A204.1 (cell line): ENCODE results near the gene MED4.

Experiments
- FAIRE-seq: peaks from 2 replicates; lab custom pipeline; 2012; peaks lifted over from hg19 to GRCh38; lab: Jason Lieb, UNC

Gene MED4, protein sequence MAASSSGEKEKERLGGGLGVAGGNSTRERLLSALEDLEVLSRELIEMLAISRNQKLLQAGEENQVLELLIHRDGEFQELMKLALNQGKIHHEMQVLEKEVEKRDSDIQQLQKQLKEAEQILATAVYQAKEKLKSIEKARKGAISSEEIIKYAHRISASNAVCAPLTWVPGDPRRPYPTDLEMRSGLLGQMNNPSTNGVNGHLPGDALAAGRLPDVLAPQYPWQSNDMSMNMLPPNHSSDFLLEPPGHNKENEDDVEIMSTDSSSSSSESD

DNA sequence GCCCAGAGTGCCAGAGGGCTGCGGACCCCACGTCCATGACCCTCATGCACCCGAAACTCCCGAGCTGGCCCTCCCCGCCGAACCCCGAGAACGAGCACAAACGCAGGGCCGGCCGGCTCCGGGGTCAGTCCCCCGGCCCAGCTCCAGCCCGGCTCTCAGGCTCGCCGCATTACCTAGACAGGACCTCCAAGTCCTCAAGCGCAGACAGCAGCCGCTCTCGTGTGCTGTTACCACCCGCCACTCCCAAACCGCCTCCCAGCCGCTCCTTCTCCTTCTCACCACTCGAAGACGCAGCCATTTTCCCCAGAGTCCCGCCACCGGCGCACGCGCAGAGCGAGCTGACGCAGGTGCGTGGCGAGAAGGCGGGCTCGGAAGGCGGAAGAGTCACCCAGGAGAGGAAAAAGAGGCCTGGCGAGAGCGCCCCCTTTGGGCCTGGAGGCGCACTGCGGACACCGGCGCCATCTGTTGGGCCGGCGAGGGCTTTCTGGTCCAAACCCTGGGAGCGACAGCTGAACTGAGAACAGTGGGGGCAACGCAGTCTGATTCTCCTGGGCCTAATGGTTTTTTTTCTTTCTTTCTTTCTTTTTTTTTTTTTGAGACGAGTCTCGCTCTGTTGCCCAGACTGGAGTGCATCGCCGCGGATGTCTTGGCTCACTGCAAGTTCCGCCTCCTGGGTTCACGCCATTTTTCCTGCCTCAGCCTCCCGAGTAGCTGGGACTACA lies at the start of gene MED4:
MED4 (minus strand) TSS at position 324 of the 722 bp plus-strand sequence; CDS start at position 298, 26 bp downstream.
- peak; percentile 41 for FAIRE-seq

DNA sequence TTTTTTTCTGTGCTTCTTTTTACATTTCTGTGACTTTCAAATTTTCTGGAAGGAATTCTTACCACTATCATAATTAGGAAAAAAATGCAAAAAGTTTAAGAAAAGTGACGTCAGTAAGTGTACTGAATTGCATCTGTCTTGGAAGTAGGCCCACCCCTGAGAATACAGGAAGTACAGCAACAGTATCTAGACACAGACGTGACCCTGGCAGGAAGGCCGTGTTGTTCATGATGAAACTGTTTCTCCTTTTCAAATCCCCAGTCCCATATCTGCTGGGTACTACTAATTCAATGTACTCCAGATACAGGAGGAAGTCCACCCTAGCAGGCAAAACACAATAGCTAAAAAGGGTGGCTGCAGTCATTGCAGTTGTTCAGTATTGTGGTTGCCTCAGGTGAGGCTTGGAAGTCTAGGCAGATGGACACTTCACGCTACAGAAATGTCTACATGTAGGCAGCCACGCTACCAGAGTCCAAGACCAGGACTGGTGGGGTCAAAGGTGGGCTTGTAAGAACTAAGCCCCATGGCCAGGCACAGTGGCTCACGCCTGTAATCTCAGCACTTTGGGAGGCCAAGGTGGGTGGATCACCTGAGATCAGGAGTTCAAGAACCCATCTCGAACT lies 49.6 kb upstream of the MED4 start:
- no peak for FAIRE-seq

DNA sequence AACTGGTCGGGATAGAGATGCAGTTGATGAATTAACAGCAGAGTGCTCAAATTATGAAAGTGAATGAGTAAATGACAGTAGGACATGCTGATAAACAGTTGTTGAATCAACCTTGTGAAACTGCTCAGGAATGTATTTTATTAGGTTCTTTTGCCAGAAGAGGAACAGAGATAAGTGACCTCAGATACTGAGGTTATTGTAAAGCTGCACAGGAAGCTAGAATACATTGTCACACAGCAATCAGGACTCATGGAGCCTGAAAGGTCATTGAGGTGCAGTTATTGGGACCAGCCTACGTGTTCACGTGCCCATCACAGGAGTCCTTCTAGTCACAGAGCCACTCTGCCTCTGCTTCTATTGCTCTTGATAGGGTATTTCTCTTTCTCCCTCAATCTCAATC lies 47.5 kb upstream of the MED4 start:
- FAIRE-seq = no peak

DNA sequence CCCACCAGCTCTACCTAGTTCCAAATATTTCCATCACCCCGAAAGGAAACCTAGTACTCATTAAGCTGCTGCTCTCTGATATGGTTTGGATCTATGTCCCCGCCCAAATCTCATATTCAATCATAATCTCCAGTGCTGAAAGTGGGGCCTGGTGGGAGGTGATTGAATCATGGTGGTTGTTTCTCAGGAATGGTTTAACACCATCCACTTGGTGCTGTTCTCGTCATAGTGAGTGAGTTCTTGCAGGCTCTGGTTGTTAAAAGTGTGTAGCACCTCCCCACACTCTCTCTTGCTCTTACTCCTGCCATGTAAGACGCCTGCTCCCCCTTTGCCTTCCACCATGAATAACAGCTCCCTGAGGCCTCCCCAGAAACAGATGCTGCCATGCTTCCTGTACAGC lies 43.4 kb upstream of the MED4 start:
- no peak for FAIRE-seq

DNA sequence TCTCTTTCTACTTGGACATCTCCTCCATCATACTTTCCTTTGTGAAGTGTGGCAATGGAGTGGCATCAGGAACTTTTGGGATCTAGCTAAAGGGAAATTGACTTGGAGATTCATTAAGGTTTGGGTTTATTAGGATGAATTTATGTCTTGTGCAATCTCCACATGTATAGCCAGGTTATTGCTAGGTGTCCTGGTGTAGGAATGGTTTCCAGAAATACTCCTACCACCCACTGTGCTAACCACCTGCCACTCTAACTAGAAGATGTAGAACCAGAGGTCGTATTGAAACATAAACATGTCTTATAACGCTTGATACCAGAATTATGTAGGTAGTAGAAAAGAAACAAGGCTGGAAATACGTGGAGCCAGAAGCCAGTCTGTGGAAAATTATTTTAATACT lies 38.1 kb upstream of the MED4 start:
- no peak for FAIRE-seq

DNA sequence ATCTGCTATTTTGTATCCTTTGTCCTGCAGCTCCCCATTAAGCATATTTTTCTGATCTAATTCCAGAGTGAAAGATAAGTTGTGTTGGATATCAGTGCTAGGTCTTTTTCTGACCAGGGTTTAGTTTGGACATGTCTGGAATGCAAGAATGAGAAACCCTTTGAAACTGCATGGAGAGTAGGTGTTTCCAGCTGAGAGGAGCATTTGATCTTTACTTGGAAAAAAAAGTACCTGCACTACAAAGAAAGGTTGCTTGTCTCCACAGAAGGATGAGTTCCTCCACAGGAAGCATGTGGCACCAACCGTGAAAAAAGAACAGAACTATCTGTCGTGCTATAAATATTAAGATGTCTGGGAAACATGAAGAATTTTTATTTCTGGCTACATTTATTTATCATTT lies 36.6 kb upstream of the MED4 start:
- FAIRE-seq = no peak

DNA sequence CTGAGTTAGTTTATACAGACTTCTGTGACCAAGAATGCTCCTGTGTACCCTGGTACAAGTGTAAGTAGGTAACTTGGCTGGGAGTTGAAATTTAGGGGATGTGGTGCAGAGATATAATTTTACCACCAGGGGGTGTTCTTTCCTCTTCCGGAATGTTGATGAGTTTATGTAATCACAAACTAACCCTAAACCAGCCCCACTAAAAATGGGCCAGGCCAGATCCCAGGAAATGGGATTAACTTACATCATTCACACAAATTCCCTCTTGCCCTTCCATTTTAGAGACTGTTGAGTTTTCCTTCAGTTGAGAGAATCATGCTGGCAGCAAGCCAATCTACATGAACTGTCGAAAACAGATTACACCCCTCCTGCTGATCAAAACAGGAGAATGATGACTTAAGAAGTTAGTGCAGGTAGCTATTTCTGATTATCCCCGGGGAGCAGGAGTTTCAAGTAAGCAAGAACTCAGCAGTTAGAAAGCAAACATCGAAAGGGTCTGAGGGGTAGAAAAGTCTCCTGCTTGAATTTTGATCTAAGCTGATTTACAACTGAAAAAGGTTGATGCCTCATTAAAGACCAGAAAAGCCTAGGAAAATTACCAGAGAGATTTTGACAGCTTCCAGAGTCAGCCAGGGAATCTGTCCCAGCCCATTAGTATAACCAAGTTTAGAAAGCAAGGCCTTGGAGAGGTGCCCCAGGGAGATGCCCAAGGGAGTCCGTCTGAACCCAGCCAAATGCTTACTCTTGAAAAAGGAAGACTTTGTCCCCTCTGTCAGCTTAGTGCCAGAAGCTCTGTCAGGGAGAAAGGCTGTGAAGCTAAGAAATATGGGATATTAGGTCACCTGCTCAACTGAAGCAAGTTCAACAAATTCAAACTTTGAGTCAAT lies 32.3 kb upstream of the MED4 start:
- FAIRE-seq = peak; percentile 98

DNA sequence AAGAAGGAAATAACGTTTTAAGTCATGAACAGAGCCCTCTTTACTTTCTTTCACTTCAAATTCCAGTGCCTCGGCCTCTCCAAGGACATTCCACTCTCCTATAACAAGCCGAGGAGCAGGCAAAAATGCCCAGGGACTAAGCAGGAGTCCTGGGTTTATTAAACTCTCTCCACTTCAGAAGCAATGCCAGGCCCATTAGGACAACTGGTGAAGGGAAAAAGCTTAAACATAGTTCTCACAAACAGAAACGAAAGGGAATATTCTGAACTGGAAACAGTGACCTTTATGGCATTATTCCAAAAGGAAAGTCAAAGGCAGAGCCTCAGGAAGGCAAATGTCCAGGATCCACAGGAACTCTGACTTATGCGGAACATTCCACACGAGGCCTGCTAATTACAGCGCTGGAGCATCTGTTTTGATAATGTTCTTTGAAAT lies 30.9 kb upstream of the MED4 start:
- peak; percentile 89 for FAIRE-seq

DNA sequence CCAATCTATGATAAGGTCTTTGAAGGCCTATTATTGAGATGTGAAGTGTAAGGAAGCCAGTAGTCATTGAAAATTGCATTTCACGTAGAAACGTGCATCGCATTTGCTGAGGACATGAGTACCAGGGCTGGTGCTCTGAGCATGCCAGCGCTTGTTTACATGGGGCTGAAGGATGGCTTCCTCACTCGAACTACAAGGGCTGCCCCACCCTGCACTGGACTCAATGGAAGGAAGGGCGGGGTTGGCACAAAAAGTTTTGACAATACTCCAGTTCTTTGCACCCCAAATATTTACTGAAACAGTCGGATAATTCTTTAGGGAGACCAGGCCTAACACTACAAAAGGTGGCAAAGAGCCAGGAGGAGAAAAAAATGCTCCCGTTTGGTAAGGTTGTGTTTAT lies 28.9 kb upstream of the MED4 start:
- no peak for FAIRE-seq

DNA sequence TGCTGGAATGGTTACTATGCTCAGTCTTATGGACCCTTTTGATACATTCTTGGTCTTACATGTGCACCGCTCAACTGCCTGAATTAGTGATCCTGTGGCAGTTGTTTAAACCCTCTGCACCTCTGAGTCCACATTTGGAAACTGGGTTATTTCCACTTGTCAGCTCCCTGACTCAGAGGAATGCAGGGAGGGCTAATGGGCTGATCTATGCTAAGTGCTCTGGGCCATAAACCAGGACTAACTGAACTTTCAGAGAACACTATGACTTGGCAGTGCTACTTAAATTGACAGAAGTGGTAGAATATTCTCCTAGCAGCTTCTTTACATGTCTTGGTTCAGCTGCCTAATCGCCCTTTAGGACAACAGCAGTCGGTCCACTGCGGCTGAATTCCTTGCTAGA lies 26.8 kb upstream of the MED4 start:
- no peak for FAIRE-seq

DNA sequence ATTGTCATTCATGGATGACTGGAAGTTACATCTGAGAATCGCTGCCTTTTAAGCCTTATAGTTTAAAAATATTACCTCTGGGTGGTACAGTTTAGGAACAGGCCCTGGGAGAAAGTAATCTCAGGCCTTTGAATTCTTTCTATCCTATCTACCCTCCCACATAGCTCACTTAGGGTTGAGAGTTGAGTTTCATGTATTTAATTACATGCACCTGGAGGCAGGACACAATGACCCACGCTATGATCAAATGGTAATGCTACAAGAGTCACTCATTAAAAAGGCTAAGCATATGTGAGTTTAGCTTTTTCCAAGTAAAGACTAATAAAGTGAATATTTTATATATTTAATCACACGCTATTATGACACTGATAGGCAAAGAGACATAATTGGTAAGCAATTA lies 25.3 kb upstream of the MED4 start:
- FAIRE-seq = peak; percentile 11

DNA sequence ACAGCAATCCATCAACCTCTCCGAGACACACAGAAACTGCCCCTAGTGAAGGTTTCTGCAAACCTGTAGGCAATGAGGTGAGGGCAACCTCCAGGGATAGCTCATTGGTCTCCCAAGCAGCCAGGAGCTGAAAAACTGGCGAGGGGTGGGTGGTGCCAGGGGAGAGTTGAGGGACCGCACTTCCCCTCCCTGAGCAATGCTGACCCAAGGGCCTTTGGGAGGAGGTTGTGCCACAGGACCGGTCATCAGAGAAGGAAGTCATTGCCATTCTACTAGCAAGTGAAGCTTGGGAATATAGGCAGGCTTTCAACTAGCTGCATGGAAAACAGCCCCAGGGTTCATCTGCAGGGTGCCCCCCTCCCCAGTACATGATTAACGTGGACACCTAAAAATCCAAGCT lies 23.1 kb upstream of the MED4 start:
- FAIRE-seq = no peak

DNA sequence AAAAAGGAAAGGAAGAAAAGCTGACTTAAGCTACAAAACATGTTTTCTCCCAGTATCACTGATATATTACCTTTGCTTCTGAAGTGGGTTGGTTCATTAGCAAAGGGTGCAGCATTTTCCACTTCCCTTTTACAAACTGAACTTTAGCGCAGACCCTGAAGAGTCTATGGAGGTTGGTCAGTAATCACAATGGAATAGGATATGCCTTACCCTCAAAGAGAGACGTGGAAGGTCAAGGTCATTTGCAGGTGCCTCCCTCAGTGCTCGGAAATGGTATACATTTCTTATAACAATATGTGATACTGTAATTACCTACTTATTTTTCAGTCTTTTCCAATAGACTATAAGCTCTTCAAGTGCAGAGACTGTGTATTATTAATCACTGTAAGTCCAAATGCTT lies 21.9 kb upstream of the MED4 start:
- FAIRE-seq = no peak

DNA sequence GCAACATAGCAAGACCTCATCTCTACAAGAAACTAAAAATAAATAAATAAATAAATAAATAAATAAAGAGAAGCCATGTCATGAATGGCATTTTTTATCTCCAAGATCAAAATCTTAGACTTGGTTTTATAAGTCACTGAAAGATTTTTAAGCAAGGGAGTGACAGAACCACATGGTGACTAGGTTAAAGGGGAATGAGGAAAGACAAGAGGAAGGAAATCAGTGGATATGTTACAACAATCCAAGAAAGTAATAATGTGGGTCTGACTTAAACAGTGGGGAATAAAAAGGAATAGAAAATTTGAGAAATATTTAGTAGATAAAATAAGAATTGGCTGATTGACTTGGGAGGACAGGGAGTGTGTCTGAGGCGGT lies 18.8 kb upstream of the MED4 start:
- FAIRE-seq = no peak

DNA sequence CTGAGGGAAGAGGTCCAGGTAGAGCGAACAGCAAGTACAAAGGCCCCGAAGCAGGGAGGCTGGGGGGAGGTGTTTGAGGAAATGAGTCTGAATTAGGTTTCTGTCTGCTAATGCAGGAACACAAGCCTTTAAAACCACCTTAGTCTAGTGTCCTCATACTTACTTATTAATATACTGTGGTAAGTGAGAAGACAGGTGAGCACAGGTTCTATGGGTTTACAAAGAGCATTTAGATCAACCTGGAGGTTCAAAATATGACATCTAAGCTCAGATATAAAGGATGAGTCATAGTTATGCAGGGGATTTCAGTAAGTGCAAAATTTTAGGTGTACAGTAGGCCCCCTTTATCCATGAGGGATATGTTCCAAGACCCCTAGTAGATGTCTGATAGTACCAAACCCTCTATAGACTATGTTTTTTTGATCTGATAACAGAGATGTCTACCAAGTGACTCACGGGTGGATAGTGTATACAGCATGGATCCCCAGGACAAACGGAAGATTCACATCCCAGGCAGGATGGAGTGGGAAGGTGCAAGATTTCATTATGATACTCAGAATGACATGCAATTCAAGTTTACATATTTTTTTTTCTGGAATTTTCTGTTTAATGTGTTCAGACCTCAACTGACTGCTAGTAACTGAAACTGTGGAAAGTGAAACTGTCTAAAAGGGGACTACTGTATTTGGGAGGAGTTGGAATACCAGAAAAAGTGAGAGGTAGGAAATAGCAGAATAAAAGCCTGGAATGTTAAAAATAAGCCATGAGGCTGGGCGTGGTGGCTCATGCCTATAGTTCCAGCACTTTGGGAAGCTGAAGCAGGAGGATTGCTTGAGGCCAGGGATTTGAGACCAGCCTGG lies 18.2 kb upstream of the MED4 start:
- FAIRE-seq = no peak

DNA sequence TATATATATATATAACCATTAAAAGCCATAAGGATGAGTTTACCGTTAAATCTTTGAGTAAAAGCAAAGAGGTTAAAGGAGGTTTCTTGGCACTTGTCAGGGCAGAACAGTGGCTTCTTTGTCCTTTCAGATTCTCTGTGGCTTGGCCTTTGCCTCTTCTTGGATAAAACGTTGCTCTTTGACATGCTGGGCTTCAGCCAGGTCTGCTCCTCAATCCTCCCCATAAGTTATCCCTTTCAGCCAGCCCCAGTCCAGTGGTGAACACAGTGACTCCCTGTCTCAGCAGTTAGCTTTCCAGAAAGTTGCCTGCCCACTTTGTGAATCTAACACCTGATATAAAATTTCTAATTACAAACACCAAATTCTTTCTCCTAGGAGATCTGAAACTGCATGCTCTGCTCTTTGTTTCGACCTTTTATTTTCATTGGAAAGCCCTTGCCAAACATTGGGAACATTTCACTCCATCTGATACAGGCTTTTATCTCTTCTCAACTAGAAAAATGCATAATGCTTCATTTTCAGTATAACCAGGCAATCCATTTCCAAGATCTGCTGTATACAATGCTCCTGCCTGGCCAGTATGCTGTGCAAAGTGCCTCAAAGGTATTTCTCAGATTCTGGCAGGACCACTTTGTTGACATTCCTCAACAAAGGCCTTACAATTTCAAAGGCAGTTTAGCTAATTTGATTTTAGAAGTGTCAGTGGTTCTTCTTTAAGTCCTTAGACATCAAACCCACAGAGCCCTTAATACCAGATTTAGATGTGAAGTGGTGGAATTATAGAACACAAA lies 16.2 kb upstream of the MED4 start:
- no peak for FAIRE-seq

DNA sequence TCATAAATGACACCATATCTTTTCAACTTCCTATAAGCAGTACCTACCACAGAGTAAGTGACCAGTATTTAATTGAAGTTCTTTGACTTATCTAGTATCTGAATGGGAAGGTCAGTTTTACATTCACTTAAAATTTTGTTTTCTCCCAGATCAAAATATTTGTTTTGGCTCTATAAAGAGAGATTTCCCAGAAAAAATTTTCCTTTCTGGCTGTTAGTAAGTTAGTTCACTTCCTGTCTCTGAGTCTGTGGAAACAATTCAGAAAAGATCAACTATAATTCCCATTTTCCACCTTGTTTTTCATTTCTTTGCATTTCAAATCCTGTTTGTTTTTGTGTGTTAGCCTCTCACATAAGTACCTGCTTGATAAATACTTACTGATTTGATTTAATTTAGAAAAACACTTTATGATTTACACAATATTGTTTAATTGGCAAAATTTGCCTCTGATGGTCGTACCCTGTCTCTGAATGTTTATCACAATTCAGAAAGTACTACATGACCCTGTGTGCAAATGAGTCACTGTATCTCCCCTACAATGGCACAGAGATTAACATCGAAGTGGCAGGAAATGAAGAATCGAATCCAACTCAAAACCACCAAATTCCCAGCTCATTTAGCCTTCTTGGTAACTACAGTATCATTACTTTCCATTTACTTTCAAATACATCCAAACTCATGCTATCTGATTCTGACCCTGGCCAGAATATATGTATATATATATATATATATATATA lies 15.4 kb upstream of the MED4 start:
- FAIRE-seq = peak; percentile 88

DNA sequence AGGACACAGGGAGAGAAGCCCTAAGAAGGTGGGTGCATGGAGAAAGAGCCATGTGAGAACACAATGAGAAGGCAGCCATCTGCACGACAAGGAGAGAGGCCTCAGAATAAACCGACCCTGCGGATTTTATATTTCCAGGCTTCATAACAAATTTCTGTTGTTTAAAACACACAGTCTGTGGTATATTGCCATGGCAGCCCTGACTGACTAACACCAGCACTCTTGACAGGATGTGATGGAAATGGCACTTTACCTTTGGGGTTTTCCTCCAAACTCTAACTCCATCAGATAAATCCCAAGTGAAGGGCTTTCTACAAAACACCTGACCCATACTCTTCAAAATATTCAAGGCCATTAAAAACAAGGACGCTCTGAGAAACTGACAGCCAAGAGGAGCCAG lies 13.2 kb upstream of the MED4 start:
- no peak for FAIRE-seq

DNA sequence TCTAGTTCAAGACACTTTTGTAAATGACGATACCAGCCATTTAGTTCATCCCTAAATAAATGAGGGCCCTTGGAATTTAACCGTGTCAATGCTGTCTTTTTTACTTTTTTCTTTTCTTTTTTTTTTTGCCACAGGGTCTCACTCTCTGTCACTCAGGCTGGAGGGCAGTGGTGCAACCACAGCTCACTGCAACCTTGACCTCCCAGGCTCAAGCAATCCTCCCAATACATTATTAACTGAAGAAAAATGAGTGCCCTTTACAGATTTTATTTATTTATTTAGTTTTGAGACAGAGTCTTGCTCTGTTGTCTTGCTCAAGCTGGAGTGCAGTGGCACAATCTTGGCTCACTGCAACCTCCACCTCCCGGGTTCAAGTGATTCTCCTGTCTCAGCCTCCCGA lies 2.9 kb upstream of the MED4 start:
- no peak for FAIRE-seq

DNA sequence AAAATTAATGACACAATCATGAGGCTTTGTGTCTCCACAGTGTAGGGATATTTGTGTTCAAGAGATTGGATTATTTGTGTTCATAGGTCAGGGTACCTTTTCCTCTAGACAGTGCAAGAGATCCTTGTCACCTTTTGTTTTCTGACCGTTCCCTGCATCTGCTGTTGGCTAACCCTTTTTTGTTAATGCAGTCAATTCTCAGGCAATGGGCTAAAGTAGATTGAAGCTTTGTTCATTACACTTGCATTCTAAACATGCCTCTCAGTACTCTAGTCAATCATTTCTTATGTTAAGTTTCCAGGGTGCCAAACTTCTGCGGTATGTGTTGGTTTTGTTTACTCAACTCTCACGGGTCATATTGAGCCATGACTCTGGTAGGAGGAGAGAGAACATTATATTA lies 1.8 kb upstream of the MED4 start:
- no peak for FAIRE-seq
